BE2C (cell line): ENCODE data around the gene TMEM25.

Source experiments
- DNase-seq: peaks from one replicate; pipeline ENCODE4 v3.0.0-alpha.2; 2020
- H3K27me3 ChIP-seq: fragments of 250-450 bp; sonication (Bioruptor Pico); 2 replicates; pipeline ENCODE4 v1.5.1; 2020; ENCODE audit warnings: mild to moderate bottlenecking
- H3K36me3 ChIP-seq: fragments of 250-450 bp; sonication (Bioruptor Pico); 2 replicates; pipeline ENCODE4 v1.5.1; 2020; ENCODE audit warnings: mild to moderate bottlenecking
- H3K4me1 ChIP-seq: fragments of 250-450 bp; sonication (Bioruptor Pico); 2 replicates; pipeline ENCODE4 v1.5.1; 2020
- H3K4me3 ChIP-seq: 2 replicates; pipeline ENCODE4 v1.5.1; 2011; ENCODE audit warnings: low read depth, low read length
- H3K9me3 ChIP-seq: fragments of 250-450 bp; sonication (Bioruptor Pico); 2 replicates; pipeline ENCODE4 v1.5.1; 2020
- CTCF ChIP-seq: IDR thresholded peaks from 2 replicates; pipeline ENCODE4 v1.5.1; 2012; ENCODE audit warnings: mild to moderate bottlenecking, low read depth, low read length

Gene TMEM25

GRCh38 chr11:118581057-118581456, 50.1 kb downstream of the TMEM25 start:
- no peak overlapping the region for H3K4me3 ChIP-seq
- no peak for DNase-seq
- peaks cover 56% of the 10 kb centered on the region for H3K36me3 ChIP-seq

More at GRCh38 chr11:118581057-118581456, 50.1 kb downstream of the TMEM25 start:
- no peak for TF ChIP-seq CTCF
- Histone ChIP-seq H3K27me3 (no peaks in the 10 kb centered on the region), H3K9me3 (no peaks in the 10 kb centered on the region), H3K4me1 (no peaks in the 10 kb centered on the region)
